ENCODE data around the gene USP32.

Gene USP32

GRCh38 chr17:60129164-60129563, 262.8 kb downstream of the USP32 start:
- DNase-seq (no peak), ATAC-seq (replicated peaks) (no peak)
- no peak overlapping the region for H3K4me3 Mint-ChIP-seq
- no peaks in the 10 kb centered on the region for H3K9me3 Mint-ChIP-seq
- H3K4me1 Mint-ChIP-seq (ENCODE audit: low read depth in 2 of 2): peaks cover 8% of the 10 kb centered on the region in 2 donors
- H3K27me3 Mint-ChIP-seq: peaks cover 14 to 23% of the 10 kb centered on the region in 2 donors
- no peak overlapping the region for H3K27ac Mint-ChIP-seq
- no peaks in the 10 kb centered on the region for H3K36me3 Mint-ChIP-seq (ENCODE audit: insufficient read depth)
